HG03039 (cell line): ENCODE results near the gene TOMM20L.

Experiments
- ATAC-seq: cut with Tn5 transposase; IDR thresholded peaks from one replicate; pipeline ENCODE4 v1.9.1; 2021; ENCODE audit warnings: mild to moderate bottlenecking, moderate library complexity; ENCODE audit not compliant: unreplicated experiment

TOMM20L gene

DNA sequence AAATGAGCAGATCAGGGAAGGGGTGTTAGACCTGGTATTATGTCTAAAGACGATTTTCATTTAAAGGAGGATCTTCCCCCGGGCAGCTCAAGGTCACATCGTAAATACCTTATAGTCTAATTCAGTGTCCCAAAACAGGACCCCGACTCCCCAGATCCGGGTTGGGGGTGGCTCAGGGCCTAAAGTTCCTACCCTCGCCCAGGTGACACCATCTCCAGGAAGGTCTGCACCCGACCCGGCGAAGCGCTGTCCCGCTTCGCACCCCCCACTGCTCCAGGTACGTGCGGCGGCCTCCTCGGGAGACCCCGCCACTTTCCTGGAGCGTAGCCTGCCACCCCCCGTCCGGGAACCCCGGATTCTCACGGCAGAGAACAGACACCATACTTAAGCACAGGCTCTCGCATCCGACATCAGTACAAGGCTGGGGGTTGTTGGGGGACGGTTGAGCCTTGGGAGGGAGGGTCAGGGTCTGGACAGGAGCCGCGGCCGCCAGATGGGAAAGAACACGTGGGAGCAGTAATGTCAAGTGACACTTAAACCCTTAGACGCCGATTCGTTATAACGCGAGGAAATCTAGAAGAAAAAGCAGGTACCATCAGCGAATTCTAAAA, 31.0 kb downstream of the TOMM20L start:
- peak; percentile 38 for ATAC-seq

DNA sequence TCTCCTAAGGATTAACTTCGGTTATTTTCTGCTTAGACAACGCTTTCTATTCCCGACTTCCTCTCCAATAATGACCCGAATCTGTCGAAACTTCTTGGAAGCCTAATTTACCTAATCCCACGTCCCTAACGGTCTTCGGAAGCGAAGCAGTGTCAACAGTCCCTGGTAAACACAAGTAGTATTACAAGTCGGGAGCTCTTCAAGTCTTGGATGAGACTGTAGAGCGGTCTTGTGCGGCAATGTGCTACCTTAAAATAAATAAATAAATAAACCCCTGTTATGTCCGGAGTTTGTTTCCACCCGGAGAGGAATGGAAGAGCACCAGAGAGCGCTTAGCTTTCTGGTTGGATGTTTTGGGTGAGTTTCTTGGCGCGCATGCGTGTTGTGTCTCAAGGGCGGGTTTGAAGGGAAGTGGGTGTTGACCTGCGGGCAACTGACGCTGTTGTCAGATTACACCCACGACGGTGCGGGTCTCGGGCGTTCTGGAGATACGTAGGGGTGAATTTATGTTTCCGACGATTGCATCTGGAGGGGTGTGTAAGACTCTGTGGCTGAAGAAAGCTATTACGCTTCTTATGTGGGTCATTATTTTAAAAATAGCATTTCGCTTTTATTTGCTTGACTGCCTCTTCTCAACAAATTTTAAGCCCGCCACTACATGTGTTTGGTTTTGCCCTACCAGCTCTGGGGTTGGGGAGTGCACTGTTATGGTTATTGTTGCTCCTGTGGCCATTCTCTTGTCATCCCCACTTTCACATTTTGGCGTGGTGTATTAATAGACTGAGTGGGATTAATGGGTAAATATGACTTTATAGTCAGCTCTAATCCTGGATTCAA, 31.8 kb downstream of the TOMM20L start, which contains the start of the genes KIAA0586 and TIMM9:
Gene KIAA0586, plus strand, starts transcription at position 439 of the 837 bp plus-strand sequence. CDS start 546 bp downstream, outside the sequence.
Gene TIMM9, minus strand, starts transcription at position 251 of the 837 bp plus-strand sequence. CDS start 15,586 bp downstream, outside the sequence.
- peak; percentile 77 for ATAC-seq

DNA sequence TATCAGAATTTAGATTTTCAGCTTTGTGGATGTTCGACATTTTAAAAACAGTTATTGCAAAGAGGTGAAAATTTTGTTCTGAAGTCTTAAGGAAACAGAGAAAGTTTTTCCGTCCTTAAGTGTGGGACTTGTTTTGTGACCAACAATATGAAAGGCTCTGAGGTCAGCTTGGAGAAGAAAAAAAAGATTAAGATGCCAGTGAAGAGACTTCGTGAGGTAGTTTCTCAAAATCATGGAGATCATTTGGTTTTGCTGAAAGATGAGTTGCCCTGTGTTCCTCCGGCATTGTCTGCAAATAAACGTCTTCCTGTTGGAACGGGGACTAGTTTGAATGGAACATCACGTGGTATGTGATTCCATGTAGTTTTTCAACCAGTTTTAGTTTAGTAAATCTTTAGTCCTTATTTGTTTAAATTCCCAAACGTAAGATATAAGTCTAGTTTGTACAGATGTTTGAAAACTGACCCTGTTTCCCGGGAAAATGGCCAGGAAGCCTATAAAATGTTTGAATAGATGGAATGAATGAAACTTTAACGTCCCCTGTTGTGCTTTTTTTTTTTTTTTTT, 32.5 kb downstream of the TOMM20L start:
- no peak for ATAC-seq

DNA sequence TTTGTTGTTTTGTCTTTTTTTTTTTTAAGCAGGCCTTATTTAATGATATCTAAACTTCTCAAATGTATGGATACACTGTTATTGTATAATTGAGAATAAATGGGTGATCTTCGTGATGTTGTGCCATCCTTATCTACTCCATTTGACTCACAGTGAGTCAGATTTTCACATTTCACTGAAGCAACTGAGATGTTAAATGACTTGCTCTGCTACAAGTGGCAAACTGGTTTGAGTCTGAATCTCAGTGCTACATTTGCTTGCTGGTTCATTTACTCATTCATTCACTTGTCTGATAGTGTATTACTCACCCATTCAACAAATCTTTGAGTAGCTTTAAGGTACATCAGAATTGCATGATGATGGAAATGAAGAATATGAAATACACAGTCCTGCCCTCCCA, 34.4 kb downstream of the TOMM20L start:
- no peak for ATAC-seq

DNA sequence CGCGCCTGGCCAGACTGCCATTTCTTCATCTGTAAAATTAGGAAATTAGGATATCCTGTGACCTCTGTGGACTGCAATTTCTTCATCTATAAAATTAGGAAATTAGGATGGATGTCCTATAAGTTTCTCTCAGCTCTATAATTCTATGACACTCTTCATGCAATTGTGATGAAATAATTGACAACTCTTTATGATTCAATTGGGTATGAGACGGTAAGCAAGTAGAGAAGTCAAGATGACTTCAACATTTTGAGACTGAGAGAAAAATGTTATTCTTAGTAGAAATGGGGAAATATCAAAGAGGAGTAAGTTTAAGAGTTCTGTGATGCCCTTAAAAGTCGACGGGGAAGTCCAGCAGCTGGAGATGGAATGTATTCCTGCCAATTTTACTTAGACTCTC, 43.7 kb downstream of the TOMM20L start:
- ATAC-seq, result no peak

DNA sequence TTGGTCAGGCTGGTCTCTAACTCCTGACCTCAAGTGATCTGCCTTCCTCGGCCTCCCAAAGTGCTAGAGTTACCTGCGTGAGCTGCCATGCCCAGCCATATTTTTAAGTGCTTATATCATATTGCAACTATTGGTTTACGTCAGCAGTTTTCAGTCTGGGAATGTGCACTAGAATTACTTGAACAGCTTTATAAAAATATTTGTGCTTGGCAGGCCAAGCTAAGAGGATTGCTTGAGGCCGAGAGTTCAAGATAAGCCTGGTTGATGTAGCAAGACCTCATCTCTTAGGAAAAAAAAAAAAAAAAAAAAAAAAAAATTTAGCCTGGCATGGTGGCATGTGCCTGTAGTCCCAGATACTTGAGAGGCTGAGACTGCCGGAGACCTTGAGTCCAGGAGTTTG, 48.9 kb downstream of the TOMM20L start:
- no peak for ATAC-seq

DNA sequence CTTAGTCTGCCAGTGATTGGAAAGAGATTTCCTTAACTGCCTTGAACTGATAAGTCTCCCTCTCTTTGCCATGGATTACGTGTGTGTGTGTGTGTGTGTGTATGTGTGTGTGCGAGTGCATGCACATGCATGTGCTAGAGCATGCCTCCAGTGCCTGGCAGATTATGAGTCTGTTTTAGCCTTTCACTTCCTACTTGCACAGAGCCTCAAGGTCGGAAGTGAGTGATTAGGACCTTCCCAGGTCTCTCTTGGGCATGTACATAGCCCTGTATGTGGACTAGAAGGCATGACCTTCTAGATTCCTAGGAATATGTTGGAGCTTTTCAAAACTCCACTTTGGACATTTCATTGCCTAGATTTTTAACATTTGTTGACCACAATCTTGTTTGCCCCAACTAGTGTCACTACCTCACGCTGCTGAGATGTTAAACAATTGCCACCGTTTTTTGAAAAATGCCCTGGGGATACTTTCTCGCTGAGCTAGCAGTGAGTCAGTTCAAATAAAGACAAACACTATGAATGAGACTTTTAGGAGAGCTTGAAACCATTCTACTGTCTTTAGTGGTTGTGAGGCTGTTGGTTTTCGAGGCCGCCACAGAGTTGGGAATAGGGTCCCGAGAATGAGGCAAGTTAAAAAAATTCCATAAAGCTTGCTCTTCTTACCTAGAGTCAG, 60.0 kb downstream of the TOMM20L start:
- no peak for ATAC-seq
